WTC11 (cell line): ENCODE results near the gene SSTR5. TPM values are rescaled to one million over a fixed set of nuclear protein-coding genes. Genes with fewer than 3 reads are reported as not detected.

Experiments used
- ATAC-seq: fragments of 200-7000 bp; cut with Tn5 transposase; 2 replicates; pipeline ENCODE4 v1.10.0; 2021; ENCODE audit warnings: mild to moderate bottlenecking, moderate library complexity
- CTCF ChIA-PET: fragments of 300-600 bp; sonication (Branson Sonifier 250); formaldehyde crosslinking; loops from one replicate; lab custom pipeline; 2021; ENCODE audit warnings: antibody characterized with exemption; lab: Charles Lee
- POLR2A ChIA-PET: fragments of 350-600 bp; sonication (Branson Sonifier 250); formaldehyde crosslinking; loops from one replicate; lab custom pipeline; 2021; ENCODE audit warnings: antibody characterized with exemption; lab: Charles Lee
- DNase-seq: peaks from one replicate; pipeline ENCODE4 v3.0.0; 2021; ENCODE audit warnings: low spot score
- H3K27ac Mint-ChIP-seq: 2 replicates; pipeline ENCODE4 v1.8.0; 2021; ENCODE audit warnings: mixed read lengths
- H3K27me3 Mint-ChIP-seq: 2 replicates; pipeline ENCODE4 v1.8.0; 2021; ENCODE audit warnings: low read depth, mild to moderate bottlenecking, moderate library complexity, mixed read lengths
- H3K36me3 Mint-ChIP-seq: 2 replicates; pipeline ENCODE4 v1.8.0; 2021; ENCODE audit warnings: mixed read lengths
- H3K4me1 Mint-ChIP-seq: 2 replicates; pipeline ENCODE4 v1.8.0; 2022; ENCODE audit warnings: mixed read lengths
- H3K4me3 Mint-ChIP-seq: 2 replicates; pipeline ENCODE4 v1.8.0; 2021; ENCODE audit warnings: mild to moderate bottlenecking, moderate library complexity, mixed read lengths
- H3K9me3 Mint-ChIP-seq: 2 replicates; pipeline ENCODE4 v1.8.0; 2021; ENCODE audit warnings: mixed read lengths
- CDX4 ChIP-seq: fragments of 250-450 bp; sonication (Bioruptor Pico); IDR thresholded peaks from 2 replicates; pipeline ENCODE4 v1.9.0; 2021; ENCODE audit warnings: moderate library complexity, mild to moderate bottlenecking, inconsistent platforms, borderline replicate concordance
- ELF4 ChIP-seq: sonication (generic); formaldehyde crosslinking; IDR thresholded peaks from 2 replicates; pipeline ENCODE4 v1.8.1; 2022; ENCODE audit warnings: low read depth, mild to moderate bottlenecking, moderate library complexity, missing genetic modification reagents
- FOXK1 ChIP-seq: sonication (generic); formaldehyde crosslinking; IDR thresholded peaks from 2 replicates; pipeline ENCODE4 v1.8.0; 2022; ENCODE audit warnings: mild to moderate bottlenecking, moderate library complexity, missing genetic modification reagents
- GTF2I ChIP-seq: fragments of 250-450 bp; sonication (Bioruptor Pico); conservative IDR thresholded peaks from 2 replicates; pipeline ENCODE4 v1.4.0; 2021; ENCODE audit warnings: mild to moderate bottlenecking
- HMGA2 ChIP-seq: fragments of 250-450 bp; sonication (Bioruptor Pico); IDR thresholded peaks from 2 replicates; pipeline ENCODE4 v1.4.0; 2021; ENCODE audit warnings: mild to moderate bottlenecking, moderate library complexity
- JAZF1 ChIP-seq: fragments of 250-450 bp; sonication (Bioruptor Pico); IDR thresholded peaks from 2 replicates; pipeline ENCODE4 v1.9.0; 2021; ENCODE audit warnings: moderate library complexity, mild to moderate bottlenecking, inconsistent platforms
- MAX ChIP-seq: sonication (generic); formaldehyde crosslinking; IDR thresholded peaks from 2 replicates; pipeline ENCODE4 v1.8.0; 2022; ENCODE audit warnings: mild to moderate bottlenecking, missing genetic modification reagents
- MLX ChIP-seq: sonication (generic); formaldehyde crosslinking; IDR thresholded peaks from 2 replicates; pipeline ENCODE4 v1.8.1; 2023; ENCODE audit warnings: mild to moderate bottlenecking, missing genetic modification reagents, moderate library complexity
- NR2C2 ChIP-seq: sonication (generic); formaldehyde crosslinking; IDR thresholded peaks from 2 replicates; pipeline ENCODE4 v1.8.0; 2022; ENCODE audit warnings: mild to moderate bottlenecking, missing genetic modification reagents
- NR3C1 ChIP-seq: sonication (generic); formaldehyde crosslinking; conservative IDR thresholded peaks from 2 replicates; pipeline ENCODE4 v1.8.1; 2023; ENCODE audit warnings: low read depth, mild to moderate bottlenecking, missing genetic modification reagents
- PREB ChIP-seq: sonication (generic); formaldehyde crosslinking; IDR thresholded peaks from 2 replicates; pipeline ENCODE4 v1.8.1; 2022; ENCODE audit warnings: mild to moderate bottlenecking, missing genetic modification reagents, moderate library complexity, borderline replicate concordance
- PRRX2 ChIP-seq: fragments of 250-450 bp; sonication (Bioruptor Pico); IDR thresholded peaks from 2 replicates; pipeline ENCODE4 v1.8.0; 2021; ENCODE audit warnings: mild to moderate bottlenecking
- SMAD4 ChIP-seq: sonication (generic); formaldehyde crosslinking; IDR thresholded peaks from 2 replicates; pipeline ENCODE4 v1.8.0; 2022; ENCODE audit warnings: mild to moderate bottlenecking, missing genetic modification reagents
- STAT6 ChIP-seq: sonication (generic); formaldehyde crosslinking; conservative IDR thresholded peaks from 2 replicates; pipeline ENCODE4 v1.8.1; 2023; ENCODE audit warnings: mild to moderate bottlenecking, low read depth, missing genetic modification reagents, moderate library complexity
- TCF7 ChIP-seq: sonication (generic); formaldehyde crosslinking; IDR thresholded peaks from 2 replicates; pipeline ENCODE4 v1.8.0; 2022; ENCODE audit warnings: mild to moderate bottlenecking, low read depth, missing genetic modification reagents, moderate library complexity
- USF2 ChIP-seq: sonication (generic); formaldehyde crosslinking; IDR thresholded peaks from 2 replicates; pipeline ENCODE4 v1.8.1; 2023; ENCODE audit warnings: mild to moderate bottlenecking, missing genetic modification reagents, moderate library complexity
- ZNF121 ChIP-seq: sonication (generic); formaldehyde crosslinking; IDR thresholded peaks from 2 replicates; pipeline ENCODE4 v1.8.0; 2023; ENCODE audit warnings: missing genetic modification reagents
- ZNF219 ChIP-seq: sonication (generic); formaldehyde crosslinking; IDR thresholded peaks from 2 replicates; pipeline ENCODE4 v1.8.0; 2023; ENCODE audit warnings: missing genetic modification reagents, mild to moderate bottlenecking, borderline replicate concordance
- ZNF281 ChIP-seq: sonication (generic); formaldehyde crosslinking; IDR thresholded peaks from 2 replicates; pipeline ENCODE4 v1.8.0; 2023; ENCODE audit warnings: mild to moderate bottlenecking, missing genetic modification reagents
- ZNF317 ChIP-seq: sonication (generic); formaldehyde crosslinking; IDR thresholded peaks from 2 replicates; pipeline ENCODE4 v1.8.1; 2023; ENCODE audit warnings: low read depth, mild to moderate bottlenecking, moderate library complexity, missing genetic modification reagents, borderline replicate concordance
- ZSCAN18 ChIP-seq: fragments of 250-450 bp; sonication (Bioruptor Pico); IDR thresholded peaks from 2 replicates; pipeline ENCODE4 v2.1.2; 2022; ENCODE audit warnings: mild to moderate bottlenecking, moderate library complexity
- total RNA-seq: library from RNA; stranded (reverse); gene quantifications from 3 replicates; pipeline ENCODE4 v1.2.3, GENCODE V29; 2021

The SSTR5 gene
- total RNA-seq, 1 experiment from 2014 or later: 0.61 TPM

GRCh38 chr16:1047123-1047522, 25.4 kb upstream of the SSTR5 start:
- ATAC-seq: no peak
- ChIA-PET CTCF (interaction anchor here (0.8 to 2.3 kb wide), 3 partner anchors 10 to 66 kb away, joined by 3 to 18 read pairs (median 10); partner anchors contain the start of gene SOX8), POLR2A (no interaction called here)
- Mint-ChIP-seq H3K36me3 (no peaks in the 10 kb centered on the region), H3K4me1 (no peaks in the 10 kb centered on the region), H3K4me3 (no peak overlapping the region), H3K27me3 (no peaks in the 10 kb centered on the region), H3K9me3 (peaks cover 4% of the 10 kb centered on the region), H3K27ac (no peak overlapping the region)
- DNase-seq: no peak
- TF ChIP-seq FOXK1: no peak
- no peak for TF ChIP-seq NR2C2 (CRISPR knock-in tag)
- TF ChIP-seq SMAD4 (CRISPR knock-in tag): no peak
- no peak for TF ChIP-seq TCF7 (CRISPR knock-in tag)
- TF ChIP-seq ZSCAN18: no peak
- no peak for TF ChIP-seq GTF2I (CRISPR knock-in tag)
- no peak for TF ChIP-seq ZNF219 (CRISPR knock-in tag)
- TF ChIP-seq PRRX2: no peak
- TF ChIP-seq CDX4 (CRISPR knock-in tag): no peak
- no peak for TF ChIP-seq MAX (CRISPR knock-in tag)

- Mint-ChIP-seq H3K4me3 (no peak overlapping the region), H3K27me3 (no peaks in the 10 kb centered on the region), H3K36me3 (no peaks in the 10 kb centered on the region), H3K9me3 (no peaks in the 10 kb centered on the region), H3K4me1 (no peaks in the 10 kb centered on the region), H3K27ac (no peak overlapping the region)
- ATAC-seq (no peak), DNase-seq (no peak)
- ChIA-PET CTCF (interaction anchor here (0.6 to 2.3 kb wide), 6 partner anchors 10 to 346 kb away, joined by 3 to 18 read pairs (median 4); partner anchors contain the start of gene SOX8), POLR2A (no interaction called here)
- TF ChIP-seq USF2 (no peak), JAZF1 (CRISPR knock-in tag) (no peak), NR3C1 (CRISPR knock-in tag) (no peak), MLX (CRISPR knock-in tag) (no peak), ELF4 (no peak), HMGA2 (CRISPR knock-in tag) (no peak), STAT6 (CRISPR knock-in tag) (no peak), ZNF121 (CRISPR knock-in tag) (no peak), ZNF317 (CRISPR knock-in tag) (no peak), ZNF281 (no peak), PREB (CRISPR knock-in tag) (no peak)
These were observed 24.7 kb upstream of the SSTR5 start for GRCh38 chr16:1047801-1048200.
